ENCODE results near the gene PAIP1.
"Not testable (repeated sequence)": the region's sequence is repeated elsewhere in the genome, so short reads cannot be mapped to it uniquely, and the experiment has no call there.

Gene PAIP1

GRCh38 chr5:43520615-43521014 is 36.3 kb downstream of the PAIP1 start:
- in situ Hi-C loops (cut with MboI; ENCODE audit: low sequenced_read_pairs) = no loop called here

DNA sequence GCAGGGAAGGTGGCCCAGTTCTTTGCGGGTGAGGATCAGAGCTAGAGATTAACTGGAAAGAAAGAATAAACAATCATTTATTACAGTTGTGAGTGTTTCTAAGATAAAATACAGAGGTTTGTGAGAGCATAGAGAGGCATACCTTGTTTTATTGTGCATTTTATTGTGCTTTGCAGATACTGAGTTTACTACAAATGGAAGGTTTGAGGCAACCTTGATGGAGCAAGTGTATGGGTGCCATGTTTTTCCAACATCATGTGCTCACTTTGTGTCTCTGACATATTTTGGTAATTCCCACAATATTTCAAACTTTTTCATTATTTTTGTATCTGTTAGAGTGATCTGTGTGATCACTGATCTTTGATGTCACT is 41.2 kb downstream of the PAIP1 start:
- in situ Hi-C loops (cut with MboI; ENCODE audit: low sequenced_read_pairs) = no loop called here

DNA sequence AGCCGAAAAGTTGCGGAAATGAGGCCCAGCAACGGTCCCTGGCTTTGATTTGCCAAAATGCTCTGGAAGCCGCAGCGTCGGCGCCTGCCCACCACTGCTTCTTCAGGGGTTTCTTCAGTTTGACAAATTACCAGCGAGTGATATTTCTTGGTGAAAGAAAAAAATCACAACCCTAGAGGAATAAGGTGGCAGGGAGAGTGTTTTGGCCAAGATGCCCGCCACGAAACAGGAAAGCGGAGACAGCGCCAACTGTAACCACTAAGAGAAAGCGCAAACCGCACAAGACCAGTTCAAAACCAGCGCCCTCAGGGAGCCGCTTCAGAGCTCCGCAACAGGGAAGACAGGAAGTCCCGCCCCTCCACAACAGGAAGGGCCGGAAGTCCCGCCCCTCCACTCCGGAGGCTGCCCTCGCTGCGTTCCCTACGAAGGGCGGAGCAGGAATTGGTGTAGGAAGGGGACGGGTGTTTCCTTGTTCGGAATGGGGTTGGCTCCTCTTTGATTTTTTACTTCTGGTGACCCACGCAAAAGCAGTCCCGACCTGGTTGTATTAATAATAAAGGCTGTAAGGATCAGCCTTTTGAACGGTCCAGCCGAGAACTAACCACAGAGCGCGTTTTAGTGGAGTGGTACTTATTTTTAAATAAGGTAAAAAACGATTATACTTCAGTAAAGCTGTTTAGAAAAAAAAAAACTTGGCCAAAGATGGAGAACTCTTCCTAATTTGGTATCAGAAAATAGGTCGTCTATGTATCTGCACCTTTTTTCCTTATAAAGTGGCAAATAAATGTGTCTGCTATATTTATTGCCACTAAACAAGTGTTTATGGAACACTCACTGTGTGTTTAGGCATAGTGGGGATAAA is 41.8 kb downstream of the PAIP1 start, which contains the start of gene C5orf34:
Gene C5orf34 (minus strand): TSS at position 333 of the 862 bp plus-strand sequence. CDS start 5,809 bp downstream, outside the sequence.
- in situ Hi-C loops (cut with MboI; ENCODE audit: low sequenced_read_pairs) = no loop called here

GRCh38 chr5:43514471-43514815 is 42.4 kb downstream of the PAIP1 start:
- in situ Hi-C loops (cut with MboI; ENCODE audit: low sequenced_read_pairs) = no loop called here

- in situ Hi-C loops (cut with MboI; ENCODE audit: low sequenced_read_pairs) = no loop called here
These were observed 42.9 kb downstream of the PAIP1 start for GRCh38 chr5:43514025-43514424.

DNA sequence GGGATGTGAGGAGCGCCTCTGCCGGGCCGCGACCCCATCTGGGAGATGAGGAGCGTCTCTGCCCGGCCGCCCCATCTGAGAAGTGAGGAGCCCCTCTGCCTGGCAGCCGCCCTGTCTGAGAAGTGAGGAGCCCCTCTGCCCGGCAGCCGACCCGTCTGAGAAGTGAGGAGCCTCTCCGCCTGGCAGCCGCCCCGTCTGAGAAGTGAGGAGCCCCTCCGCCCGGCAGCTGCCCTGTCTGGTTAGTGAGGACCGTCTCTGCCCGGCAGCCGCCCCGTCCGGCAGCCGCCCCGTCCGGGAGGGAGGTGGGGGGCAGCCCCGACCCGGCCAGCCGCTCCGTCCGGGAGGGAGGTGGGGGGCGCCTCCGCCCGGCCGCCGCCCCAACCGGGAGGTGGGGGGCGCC is 45.8 kb downstream of the PAIP1 start:
- in situ Hi-C loops (cut with MboI; ENCODE audit: low sequenced_read_pairs) = not testable (repeated sequence)

DNA sequence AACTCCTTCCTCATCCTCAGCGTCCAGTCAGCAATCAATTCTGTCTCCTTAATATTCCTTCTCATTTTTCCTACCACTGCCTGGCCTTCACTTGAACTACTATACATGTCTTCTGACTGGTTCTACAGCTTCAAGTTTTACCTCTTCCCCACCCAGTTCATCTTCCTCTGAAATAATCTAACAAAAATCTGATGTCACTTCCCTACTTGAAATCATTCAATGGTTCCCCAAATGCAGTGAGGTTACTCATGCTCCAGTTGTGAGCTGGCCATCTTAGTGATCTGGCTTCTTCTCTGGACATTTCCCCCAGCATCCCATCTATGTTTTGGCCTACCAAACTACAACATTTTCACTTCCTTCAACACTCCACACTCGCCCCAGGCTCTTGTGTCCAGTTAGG is 58.3 kb downstream of the PAIP1 start:
- in situ Hi-C loops (cut with MboI; ENCODE audit: low sequenced_read_pairs) = no loop called here

- in situ Hi-C loops (cut with MboI; ENCODE audit: low sequenced_read_pairs) = no loop called here
These were observed 59.4 kb downstream of the PAIP1 start for GRCh38 chr5:43497311-43498104.

DNA sequence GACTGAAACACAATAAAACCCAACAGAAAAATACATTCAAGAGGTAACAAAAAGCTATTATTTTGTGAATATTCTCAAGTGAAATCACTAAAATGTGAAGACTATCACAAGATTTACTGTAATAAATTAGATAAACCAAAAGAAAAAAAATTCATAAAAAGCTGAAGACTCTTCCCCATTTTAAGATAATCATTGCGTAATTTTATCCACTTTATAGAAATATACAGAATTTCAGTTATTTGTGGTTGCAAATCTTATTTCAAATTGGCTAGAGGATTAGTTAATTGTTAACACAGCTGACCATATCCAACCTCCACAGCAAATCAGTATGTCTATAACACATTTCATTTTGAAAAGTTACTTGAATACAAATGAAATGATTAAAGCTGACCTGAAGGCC is 65.6 kb downstream of the PAIP1 start:
- in situ Hi-C loops (cut with MboI; ENCODE audit: low sequenced_read_pairs) = no loop called here

DNA sequence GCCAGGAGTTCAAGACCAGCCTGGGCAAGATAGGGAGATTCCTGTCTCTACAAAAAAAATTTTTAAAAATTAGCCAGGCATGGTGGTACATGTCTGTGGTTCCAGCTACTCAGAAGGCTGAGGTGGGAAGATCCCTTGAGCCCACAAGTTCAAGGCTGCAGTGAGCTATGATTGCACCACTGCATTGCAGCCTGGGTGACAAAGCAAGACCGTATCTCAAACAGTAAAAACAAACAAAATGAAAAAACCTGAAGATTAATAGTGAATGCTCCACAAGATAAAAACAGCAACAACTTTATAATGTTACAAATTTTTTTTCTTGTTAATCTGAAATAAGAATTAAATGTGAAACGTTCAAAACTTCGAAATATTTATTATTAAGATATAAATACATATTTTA is 70.5 kb downstream of the PAIP1 start:
- in situ Hi-C loops (cut with MboI; ENCODE audit: low sequenced_read_pairs) = no loop called here

- in situ Hi-C loops (cut with MboI; ENCODE audit: low sequenced_read_pairs) = no loop called here
These were observed 71.5 kb downstream of the PAIP1 start for GRCh38 chr5:43485406-43485805.

DNA sequence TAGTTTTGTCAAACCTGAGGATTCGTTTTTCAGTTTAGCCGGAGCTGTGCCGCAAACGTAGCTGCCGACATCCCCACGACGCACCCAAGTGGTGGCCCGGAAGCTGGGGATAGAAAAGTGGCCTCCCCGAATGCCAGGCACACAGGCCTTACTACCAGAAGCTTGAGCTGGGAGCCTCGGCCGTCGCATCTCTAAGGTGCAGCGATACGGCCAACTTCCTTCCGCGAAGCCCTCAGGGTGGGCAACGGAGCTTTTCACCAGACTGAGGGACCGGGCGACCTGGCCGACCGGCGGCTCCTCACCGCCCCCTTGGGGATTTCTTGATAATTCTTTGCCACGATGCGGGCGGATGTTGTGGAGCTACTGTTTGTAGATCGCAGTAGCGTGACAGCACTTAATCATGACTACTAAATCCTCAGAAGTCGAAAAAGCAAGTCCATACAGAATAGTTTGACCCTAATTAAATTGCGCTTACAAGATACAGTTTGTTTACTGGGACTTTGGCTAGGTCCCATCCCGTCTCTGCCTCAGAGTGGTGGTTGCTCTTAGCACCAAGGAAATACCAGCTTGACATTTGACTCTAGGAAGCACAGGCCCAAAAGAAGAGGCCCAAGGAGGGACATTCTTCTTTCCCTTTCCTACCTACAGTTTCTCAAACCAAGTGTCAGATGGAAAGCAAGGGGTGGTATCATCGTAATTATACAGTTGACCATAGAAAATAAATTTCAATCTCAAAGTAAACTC is 72.6 kb downstream of the PAIP1 start:
- in situ Hi-C loops (cut with MboI; ENCODE audit: low sequenced_read_pairs) = no loop called here

DNA sequence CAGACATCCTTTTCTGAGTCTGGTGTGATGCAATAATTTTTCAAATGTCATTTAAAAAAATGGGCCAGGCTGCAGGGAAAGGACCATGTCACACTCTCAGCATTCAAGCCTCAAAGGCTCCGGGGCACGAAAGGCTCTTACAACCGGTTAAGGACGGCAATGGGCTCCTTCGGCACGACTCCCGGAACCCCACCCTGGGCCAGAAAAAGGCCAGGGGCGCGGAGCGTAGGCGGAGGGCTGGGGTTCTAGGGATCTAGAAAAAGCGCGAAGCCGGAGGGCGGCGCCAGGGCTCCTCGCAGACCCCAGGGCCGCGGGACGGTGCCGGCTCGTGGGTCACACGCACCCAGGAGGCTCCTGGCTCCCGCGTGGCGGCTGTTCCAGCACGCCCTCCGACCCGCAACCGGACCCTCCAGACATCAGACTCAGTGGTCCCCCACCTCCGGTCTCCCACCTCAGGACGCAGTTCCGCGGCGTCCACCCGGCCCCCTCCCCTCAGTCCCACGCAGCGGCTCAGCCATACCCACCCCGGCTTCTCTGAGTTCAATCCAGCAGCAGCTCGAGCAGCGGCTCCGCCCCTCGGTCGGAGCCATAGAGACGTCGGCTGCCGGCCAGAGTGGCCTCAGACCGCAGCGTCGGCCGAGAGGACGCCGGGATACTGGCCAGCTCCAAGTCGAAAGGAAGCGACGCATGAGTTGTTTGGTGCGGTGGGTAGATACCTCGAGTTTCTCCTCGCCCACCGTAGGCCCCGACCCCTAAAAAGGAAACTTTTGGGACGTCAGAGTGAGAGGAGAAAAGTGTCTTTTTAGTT is 73.4 kb downstream of the PAIP1 start, which contains the start of gene TMEM267:
Gene TMEM267 (minus strand): TSS at position 568 of the 808 bp plus-strand sequence. CDS start 29,896 bp downstream, outside the sequence.
- in situ Hi-C loops (cut with MboI; ENCODE audit: low sequenced_read_pairs) = no loop called here

DNA sequence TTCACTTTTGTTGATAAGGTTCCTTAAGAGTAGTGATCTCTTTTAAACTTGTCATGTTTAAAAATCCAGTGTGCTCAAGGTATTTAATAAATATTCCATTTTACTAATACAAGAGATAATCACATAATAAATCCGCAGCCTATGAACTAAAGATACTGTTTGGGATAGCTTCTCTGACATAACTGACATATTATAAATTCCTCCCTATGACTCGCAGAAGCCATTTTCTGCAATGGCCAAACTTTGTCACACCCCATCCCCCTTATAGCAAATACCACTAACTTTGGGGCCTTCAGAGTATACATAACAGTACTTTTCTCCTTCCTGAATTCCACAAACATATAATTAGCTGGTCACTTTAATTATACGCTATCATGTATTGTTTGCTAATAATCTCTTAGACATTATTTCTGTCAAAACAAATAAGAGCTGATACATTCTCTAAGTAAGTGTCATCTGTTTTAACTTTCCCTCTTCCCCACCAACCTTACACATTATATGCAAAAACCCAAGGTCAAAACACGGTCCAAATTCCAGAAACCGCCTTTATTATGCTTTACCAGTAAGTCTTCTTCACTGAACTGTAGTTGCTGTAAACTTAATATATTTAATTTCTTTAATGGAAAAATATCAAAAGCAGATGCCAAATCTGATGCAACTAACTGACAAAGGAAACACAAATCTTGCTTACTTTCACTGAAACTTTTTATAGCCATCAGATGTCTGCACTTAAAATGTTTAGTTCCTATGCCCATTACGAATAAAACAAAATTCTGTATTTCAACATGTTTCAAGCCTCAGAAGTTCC is 74.2 kb downstream of the PAIP1 start:
- in situ Hi-C loops (cut with MboI; ENCODE audit: low sequenced_read_pairs) = no loop called here
